NOMO-1 treated with dmso at 0.1 percent for 144 hours (cell line): Measurements from ENCODE around the gene BLVRB.
"Not testable (repeated sequence)": the region's sequence is repeated elsewhere in the genome, so short reads cannot be mapped to it uniquely, and the experiment has no call there.

Source experiments
- DNase-seq: peaks from one replicate; lab custom pipeline; 2025; ENCODE audit not compliant: unreplicated experiment; lab: John Stamatoyannopoulos, UW

The BLVRB gene

GRCh38 chr19:40489882-40490230 lies 24.3 kb upstream of the BLVRB start:
- no peak for DNase-seq

- DNase-seq: no peak
Measured at GRCh38 chr19:40486017-40486416, 20.5 kb upstream of the BLVRB start.

GRCh38 chr19:40475878-40476644 lies 10.5 kb upstream of the BLVRB start:
- not testable (repeated sequence) for DNase-seq

GRCh38 chr19:40474737-40475136 lies 9.2 kb upstream of the BLVRB start:
- no peak for DNase-seq

GRCh38 chr19:40472516-40472915 lies 7.0 kb upstream of the BLVRB start:
- no peak for DNase-seq

- DNase-seq: no peak
Measured at GRCh38 chr19:40471111-40471510, 5.6 kb upstream of the BLVRB start.

- no peak for DNase-seq
Measured at GRCh38 chr19:40469011-40469410, 3.5 kb upstream of the BLVRB start.

- no peak for DNase-seq
Measured at GRCh38 chr19:40466985-40467734, 1.6 kb upstream of the BLVRB start, which contains the start of gene SPTBN4. TSS of gene SPTBN4 (plus strand) at chr19:40467001. CDS start at chr19:40472622, 5,621 bp downstream.

- DNase-seq: no peak
Measured at GRCh38 chr19:40466219-40466984, 857 bp upstream of the BLVRB start.

- peak; percentile 84 for DNase-seq
Measured at GRCh38 chr19:40465025-40465556, 454 bp downstream of the BLVRB start.

GRCh38 chr19:40464059-40465024 lies 1.2 kb downstream of the BLVRB start:
- peak; percentile 44 for DNase-seq

GRCh38 chr19:40463587-40464037 lies 1.9 kb downstream of the BLVRB start:
- DNase-seq: not testable (repeated sequence)

- DNase-seq: peak; percentile 57
Measured at GRCh38 chr19:40461669-40462221, 3.8 kb downstream of the BLVRB start.

GRCh38 chr19:40460185-40460584 lies 5.4 kb downstream of the BLVRB start:
- DNase-seq: no peak

- no peak for DNase-seq
Measured at GRCh38 chr19:40458597-40458974, 7.0 kb downstream of the BLVRB start.

GRCh38 chr19:40457953-40458596 lies 7.5 kb downstream of the BLVRB start:
- no peak for DNase-seq

- DNase-seq: no peak
Measured at GRCh38 chr19:40457048-40457447, 8.5 kb downstream of the BLVRB start.

GRCh38 chr19:40453943-40454342 lies 11.6 kb downstream of the BLVRB start:
- not testable (repeated sequence) for DNase-seq

- no peak for DNase-seq
Measured at GRCh38 chr19:40453151-40453735, 12.3 kb downstream of the BLVRB start.
